Stimulated activated CD4-positive, alpha-beta T cell treated with anti-CD3 and anti-CD28 coated beads, TNF-alpha, amount 100 ng/mL, for 4 hours (primary cell): ENCODE results near the gene HOXC11.

Source experiments
- DNase-seq, 3 experiments: peaks; one replicate each; pipeline ENCODE4 v3.0.0-alpha.2; 2020; ENCODE audit warnings: low read depth in 3 of 3

Gene HOXC11

DNA sequence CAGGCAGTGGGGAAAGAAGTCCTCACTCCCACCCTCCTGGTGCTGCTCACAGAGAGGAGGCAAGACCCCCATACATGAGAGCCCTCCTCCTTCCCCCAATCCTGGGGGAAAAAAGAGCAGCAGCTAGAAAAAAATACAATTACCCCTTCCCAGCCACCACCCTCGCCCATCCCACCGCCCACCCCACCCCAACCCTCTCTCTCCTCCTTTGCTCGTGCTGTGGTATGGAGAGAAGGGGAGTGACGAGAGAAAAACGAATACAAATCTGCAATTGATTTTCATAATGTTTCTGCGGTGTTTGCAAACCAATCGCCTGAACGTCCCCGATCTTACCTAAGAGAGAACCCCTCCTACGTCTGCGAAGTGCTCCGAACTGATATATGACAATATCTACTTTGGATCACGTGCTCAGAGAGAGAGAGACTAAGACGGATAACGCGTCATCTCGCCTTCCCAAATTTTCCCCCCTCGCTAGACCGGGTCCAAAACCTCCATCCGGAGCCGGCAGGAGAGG, at the start of gene HOXC11:
Gene HOXC11 (plus strand): TSS at position 405 of the 514 bp plus-strand sequence. CDS start 116 bp downstream, outside the sequence.
- DNase-seq, result no peak

DNA sequence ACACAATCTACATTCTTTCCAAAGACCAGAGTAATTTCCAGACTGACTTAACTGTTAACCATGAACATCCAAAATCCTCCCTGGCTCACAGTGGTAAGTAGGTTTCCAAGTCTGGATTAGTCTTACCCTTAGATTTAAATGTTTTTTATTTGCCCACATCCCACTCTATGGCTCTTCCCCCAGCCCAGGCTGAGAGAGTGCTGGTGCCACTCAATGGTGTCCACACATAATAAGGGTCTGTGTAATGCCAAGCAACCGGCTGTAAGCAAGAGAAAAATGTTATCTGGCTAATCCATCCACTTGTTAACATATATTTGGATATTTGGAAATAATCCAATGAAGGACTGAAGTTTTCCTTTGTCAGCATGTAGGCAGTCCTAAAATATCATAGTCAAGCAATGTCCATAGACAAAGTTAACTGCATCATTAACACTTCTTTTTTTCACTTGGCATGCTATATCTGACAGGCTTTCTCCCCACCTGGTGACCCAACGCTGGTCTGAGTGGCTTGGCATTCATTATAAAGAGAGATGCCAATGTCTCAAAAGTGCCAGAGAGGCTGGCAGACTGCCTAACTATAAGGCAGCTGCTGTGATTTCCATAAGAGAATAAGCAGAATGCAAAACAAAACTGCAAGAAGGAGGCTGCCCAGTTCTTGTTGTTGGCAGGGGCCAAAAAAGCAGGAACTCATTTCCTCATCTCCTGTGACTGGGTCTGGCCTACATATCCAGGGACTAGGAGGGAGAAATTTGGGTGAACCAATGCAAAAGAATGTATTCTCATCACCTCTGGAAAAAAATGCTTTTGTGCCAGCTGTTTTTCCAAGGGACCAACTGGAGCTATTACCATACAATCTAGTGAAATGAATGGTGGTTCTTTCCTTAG, 48.2 kb upstream of the HOXC11 start:
- DNase-seq, result no peak

DNA sequence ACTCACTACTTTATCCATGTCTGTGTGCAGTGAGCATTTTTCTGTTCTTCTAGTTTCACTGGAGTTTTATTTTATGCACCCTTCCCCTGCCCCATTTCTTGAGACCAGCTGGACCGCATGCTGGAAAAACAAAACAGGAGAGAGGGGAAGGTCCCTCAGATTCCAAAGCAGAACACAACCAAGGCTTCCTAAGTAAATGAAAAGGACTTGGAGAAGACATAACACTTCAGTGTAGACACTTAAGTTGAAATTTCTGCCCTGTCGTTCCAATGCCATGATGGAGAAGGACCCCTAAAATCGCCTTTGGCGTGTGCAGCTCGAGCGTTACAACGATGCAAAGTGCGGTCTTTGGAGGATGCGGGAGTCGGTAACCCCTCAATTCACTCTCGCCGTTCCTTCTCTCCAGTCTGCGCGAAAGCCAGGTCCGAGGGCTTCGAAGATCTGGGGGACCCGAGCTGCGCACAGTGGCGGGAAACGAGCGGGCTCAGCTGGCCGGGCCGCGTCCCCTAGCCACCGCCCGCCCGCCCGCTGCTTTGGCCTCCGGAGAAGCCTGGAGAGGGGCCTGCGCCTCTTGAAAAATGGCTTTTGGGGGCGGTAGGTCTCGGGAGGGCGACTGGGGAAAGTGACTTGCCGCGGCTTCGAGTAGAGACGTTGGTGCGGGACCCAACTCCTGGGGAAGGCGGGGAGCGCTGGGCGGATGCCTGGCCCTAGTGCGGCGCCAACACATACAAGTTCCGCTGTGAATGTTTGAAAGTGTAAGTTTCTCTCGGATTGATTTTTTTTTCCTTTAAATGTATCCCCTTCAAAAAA, 45.5 kb upstream of the HOXC11 start:
- DNase-seq, result no peak

DNA sequence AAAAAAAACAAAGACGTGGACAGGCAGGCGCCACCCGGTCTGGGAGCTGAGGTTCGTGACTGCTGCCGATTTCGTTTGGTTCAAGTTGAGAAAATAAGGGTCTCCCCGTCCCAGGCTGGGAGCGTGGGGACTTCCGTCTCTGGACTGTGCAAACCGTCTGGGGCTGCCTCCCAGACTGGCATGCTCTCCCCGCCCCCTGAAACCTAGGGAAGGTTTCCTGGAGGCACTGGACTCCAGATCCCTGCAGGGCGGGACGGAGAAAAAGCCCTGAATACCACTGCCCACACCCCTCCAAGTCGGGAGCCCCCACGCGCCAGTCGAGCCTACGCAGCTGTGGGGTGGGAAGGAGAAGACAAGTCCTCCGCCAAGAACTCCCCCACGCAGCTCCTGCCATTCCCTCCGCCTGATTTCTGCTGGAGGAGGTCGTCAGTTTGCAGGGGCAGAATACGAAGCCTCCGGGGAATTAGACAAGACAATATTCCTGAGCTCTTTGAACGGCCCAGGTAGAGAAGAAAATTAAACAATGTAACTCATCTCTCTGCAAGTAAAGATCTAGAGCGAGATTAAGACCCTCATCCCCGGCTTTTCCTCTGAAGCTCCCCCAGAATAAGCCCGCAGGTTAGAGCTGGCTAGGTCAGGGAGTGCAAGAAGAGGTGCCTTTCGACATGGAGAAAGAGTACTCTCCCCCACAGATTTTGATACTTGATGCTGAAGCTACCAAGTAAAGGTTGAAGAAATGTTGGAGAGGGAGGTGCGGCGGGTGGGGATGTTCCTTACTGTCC, 44.7 kb upstream of the HOXC11 start:
- no peak for DNase-seq

DNA sequence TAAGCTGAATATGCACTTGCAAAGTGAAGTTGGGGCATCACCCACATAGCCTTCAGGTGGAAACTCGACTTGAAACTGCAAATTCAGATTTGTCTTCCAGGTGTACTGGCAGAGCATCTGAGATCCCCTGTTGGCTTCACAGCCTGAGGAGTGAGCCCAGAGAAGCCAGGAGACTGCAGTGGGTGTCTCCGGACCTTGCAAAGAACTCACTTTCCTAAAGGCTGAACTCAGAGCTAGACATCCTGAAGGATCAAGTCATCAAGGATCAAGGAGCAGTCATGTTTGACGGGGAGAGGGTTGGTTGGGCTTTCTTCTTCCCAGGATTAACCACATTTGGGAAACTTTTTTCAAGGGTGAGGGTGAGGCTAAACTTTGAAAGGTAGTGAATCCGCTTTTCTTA, 43.4 kb upstream of the HOXC11 start:
- DNase-seq, result no peak

DNA sequence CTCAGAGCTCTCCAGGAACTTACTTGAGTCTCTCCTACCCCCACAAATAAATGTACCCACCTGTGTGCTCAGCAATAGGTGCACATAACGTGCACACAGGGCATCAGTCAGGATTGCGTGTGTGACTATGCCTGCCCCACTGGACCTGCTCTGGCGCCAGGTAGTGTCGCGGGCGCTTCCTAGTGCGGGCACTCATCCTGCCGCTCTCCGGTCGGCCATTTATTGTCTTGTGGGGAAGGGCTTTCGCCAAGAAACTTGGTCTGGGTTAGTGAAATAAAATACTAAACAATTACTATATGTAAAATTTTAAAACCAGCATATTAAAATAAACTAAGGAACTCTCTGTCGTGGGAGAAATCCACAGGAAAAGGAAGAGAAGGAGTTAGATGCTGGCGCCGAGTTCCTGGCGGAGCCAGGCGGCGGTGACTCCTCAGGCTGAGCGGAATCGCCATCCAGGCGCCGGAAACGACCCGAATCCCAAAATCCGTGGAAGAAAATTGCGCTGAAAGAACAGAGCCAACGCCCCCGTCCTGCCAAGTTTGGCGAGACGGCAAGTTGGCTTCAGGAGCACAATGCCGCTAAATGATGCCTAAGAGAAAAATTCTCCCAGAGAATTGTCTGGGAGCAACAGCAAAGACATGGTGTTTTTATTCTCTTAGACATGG, 42.2 kb upstream of the HOXC11 start:
- no peak for DNase-seq

DNA sequence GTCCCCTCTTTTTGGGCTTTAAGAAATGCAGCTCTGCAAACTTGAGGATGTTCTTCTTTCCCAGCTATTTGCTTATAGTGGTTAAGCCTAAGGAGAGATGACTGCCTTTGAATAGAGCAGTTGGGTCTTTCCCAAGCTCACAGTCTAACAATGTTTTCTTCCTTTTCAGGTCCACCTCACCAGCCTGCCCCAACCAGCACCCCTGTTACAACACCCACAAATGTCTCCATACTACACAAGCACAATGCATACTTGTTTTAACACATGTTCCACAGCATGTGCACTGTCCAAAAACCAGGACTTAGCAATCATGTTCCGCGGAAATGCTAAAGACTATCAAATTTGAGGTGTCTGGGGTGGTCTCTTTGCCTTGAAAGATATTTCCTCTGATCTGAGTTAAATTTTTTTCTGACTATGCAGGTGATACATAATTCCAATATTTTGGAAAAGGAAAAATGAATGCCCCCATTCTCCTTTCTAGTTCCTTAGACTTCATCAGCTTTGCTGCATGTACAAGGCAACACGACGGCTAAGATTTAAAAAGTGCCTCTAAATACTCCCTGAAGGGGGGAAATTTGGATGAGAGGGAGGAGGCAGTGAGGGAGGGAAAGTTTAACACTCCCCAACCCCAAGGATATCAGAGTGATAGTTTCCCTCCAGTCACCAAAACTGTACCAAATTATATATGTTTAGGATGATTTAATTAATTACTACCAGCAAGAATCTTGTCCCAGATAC, 40.9 kb upstream of the HOXC11 start:
- no peak for DNase-seq

DNA sequence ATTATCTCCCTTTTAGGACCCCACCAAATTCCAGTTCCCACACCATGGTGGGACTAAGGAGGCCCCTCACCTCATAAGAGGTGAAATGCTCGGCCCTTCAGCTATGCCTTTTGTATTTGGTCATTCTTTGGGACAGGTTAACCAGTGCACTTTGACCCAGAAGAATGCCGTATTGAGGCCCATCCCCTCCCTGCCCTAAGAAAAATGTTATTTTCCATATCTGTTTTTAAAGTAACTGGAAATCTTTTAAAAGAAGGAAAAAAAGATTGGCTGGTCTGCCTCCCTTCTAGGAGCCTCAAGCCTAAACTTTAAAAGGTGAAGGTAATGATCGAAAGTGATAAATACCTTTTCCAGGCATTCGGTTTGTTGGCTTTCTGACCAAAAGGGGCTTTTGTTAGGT, 40.0 kb upstream of the HOXC11 start:
- no peak for DNase-seq

DNA sequence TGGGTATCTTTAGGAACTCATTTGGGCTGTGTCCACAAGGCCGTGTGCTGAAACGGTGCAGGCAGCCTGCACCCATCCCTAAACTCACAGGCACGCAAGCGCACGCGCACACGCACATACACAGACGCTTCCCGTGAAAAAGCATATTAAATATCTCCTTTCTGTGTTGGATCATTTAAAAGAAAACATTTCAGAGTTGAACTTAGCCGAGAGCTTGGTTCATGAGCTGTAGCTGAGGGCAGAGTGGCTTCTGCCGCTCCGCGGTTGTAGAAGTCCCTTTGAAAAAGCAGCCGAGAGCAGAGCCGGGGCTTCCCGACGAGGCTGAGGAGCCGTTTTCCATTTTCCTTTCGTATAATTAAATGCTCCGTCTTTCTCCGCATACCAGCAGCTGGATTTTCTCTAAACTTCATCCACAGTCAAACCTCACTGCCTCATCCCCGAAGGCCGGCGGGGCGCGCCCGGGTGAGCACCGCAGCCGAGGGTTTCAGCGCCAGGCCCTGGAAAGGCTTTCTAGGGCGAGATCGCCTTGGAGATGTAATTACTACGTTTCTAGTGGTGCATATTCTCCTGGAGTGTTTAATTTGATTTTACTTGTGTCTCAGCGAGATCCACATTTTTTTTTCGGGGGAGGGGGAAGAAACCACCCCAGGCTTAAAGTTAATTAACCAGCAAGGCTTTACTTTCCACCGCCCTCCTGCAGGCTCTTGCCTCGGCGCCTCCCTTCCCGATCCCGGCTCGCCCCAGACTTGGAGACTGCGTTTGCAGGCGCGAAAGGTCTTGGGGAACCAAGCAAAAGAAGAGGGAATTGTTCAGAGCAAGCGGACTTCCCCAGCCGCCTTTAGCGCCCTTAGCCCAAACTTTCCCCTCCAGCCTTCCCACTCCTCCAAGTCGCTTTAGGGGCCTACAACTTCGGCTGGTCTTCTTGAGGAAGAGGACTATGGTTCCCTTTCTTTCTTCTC, 37.3 kb upstream of the HOXC11 start:
- DNase-seq, result no peak

DNA sequence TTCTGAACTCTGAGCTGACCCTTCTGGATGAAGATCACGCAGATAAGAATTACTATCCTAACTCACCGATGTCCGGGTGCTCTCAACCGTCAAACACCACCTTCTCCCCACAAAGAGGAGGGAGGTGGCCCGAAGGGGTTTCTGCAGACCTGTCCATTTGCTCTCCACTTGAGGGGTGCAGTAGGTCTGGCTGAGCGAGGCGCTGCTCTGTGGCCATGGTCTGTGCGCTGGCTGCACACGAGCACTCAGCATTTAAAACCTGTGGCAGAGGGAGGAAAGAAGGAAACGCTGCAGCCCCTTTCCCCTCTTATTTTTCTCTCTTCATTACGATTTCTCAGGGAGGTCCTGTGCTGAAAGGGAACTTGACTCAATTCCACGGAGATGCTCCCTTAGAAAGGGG, 35.8 kb upstream of the HOXC11 start:
- no peak for DNase-seq

DNA sequence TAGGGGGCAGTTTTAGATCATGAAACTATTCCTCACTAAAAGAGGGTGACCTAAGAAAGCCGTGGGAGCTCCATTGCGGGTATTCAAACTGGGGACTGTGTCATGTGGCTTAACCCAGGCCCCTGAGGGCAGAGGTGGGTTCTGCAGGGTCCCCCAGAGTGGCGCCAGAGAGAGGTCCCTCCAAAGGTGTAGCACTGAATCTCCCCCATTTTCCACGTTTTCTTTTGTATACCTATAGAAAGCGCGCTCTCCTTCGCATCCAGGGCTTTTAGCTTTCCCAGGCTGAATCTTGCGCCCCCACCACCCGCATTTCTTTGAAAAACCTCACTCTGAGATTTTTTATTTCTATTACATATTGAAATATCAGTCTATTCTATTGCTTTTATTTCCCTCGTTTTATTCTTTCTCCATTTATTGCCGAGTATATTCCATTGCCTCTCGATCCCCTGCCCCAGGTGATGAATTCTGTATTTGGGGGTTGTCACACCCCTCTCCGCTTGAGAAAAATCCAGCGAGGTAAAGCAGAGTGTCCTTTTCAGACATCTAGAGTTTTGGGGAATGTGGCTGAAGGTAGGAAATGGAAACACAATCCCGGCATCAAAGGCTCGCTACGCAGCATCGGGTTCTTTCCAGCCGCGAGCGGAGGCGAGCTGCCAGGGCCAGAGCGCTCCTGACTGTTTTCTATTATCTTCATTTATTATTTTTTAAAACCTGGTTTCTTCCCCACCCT, 35.2 kb upstream of the HOXC11 start:
- DNase-seq, result no peak

DNA sequence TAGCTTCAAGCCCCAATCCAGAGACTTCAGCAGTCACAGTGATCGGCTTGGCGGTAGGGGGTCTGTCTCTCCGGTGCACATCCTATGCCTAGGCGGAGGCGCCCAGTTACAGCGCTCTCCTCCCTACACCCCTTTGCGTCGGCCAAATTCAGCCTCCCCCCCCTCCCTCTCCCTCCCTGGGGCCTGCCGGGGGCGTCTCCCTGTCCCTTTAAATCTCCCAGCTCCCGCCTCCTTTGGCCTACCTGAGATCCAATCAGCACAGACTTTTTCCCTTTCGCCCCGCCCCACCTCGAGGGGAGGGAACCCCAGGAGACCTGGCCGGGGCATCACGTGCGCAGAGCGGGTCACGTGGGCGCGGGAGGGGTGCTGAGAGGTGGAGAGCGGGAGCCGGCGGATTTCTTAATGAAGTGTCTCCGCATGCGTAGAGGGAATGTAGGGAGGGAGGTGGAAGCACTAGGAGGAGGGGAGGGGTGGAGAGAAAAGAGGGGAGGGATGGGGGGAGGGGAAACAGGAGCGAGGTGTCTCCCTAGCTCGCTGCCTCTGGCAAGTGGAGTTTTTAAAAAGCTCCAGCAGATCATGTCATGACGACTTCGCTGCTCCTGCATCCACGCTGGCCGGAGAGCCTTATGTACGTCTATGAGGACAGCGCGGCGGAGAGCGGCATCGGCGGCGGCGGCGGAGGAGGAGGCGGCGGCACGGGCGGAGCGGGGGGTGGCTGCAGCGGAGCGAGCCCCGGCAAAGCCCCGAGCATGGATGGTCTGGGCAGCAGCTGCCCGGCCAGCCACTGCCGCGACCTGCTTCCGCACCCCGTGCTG, 34.4 kb upstream of the HOXC11 start, which contains the start of gene HOXC13:
Gene HOXC13 (plus strand): TSS at position 506 of the 815 bp plus-strand sequence. CDS start 76 bp downstream, at position 582.
- peak in 1 of 3 experiments; percentile 19 for DNase-seq

DNA sequence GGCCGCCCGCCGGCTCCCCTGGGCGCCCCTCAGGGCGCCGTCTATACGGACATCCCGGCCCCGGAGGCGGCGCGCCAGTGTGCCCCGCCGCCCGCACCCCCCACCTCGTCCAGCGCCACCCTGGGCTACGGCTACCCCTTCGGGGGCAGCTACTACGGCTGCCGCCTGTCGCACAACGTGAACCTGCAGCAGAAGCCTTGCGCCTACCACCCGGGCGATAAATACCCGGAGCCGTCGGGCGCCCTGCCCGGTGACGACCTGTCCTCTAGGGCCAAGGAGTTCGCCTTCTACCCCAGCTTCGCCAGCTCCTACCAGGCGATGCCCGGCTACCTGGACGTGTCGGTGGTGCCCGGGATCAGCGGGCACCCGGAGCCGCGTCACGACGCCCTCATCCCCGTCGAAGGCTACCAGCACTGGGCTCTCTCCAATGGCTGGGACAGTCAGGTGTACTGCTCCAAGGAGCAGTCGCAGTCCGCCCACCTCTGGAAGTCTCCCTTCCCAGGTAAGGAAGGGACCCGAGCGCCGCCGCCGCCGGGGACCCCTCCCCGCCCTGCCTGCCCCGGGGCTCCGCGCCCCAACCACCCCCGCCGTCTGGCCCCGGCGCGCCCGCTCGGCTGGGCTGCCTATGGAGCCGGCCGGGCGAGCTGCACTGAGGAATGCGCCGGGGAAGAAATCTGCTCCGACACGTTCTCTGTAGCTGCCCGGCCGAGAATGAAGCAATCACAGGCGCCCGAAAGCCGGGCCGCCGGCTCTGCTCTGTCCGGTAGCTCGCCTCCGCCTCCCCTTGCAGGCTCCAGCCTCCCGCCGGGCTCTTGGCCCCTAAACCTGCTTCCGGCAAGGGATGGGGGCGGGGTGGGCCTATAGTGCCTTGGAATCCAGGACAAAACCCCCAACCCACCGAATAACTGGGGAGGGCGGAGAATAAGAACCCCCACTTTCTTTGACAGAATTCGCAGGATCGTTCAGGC, 33.5 kb upstream of the HOXC11 start:
- DNase-seq, result no peak

DNA sequence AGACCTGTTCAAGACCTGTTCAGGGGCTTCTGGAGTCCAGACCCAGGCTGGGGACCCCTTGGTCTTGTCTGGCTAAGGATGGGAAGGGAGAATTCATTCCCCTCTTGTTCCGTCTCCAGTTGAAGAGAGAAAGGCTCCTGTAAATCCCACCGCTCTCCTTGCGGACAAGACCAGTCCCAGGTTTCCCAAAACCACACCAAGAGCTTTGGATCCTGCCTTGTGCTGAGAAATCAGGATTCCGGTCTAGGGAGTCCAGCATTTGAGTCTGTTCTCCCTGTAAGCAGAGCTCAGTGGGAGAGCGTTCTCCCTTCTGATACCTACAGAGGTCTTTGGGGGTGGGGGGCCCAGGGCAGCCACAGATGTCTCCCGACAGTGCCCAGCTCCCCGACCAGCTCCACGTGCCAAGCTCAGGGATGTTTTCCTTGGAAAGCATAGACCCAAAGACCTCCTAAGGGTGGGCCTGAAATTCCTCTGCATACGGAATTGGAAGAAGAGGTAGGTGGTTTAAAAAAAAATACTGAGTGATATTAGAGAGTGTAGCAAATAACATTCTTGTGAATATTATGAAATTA, 32.4 kb upstream of the HOXC11 start:
- no peak for DNase-seq

DNA sequence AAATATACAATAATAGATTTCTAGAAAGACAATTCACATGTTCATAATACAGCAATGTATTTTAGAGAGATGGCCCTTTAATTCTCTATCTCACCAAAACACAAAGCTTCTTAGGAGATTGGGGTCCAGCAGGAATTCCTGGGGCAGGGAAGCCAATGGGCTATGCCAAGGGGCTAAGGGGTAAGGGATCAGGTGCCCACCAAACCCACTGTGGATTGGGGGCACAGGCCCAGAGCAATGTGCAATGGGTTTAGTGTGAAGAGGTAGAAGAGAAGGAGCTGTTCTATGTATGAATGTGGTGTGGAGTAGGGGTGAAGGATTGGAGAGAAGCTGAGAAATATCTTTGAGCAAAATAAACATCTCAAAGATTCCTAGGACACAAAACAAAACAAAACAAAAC, 31.7 kb upstream of the HOXC11 start:
- DNase-seq, result no peak

DNA sequence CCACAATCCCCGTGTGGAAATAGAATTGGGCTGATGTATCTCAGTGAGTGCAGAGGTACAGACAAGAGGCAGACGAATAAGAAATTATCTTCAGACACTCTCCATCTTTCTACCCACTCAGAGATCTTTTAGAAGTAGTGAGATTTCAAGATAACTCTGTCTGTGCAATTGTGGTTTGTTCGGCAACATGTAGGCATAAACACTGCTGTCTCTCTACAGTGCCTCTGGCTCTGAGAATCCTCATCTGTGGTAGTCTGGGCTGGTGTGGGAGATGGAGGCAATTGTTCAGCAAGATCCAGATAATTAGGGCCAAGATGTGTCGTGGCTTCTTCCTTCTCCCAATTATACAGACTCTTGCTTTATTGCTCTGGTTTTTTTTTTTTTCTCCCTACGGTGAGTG, 31.2 kb upstream of the HOXC11 start:
- no peak for DNase-seq
